Astrocyte of the cerebellum (primary cell): ENCODE data around the gene TMEM140.

ENCODE experiments used
- DNase-seq: peaks from one replicate; pipeline ENCODE4 v3.0.0-alpha.2; 2011; ENCODE audit warnings: low read depth
- H3K4me3 ChIP-seq: 2 replicates; pipeline ENCODE4 v1.5.1; 2011; ENCODE audit warnings: mild to moderate bottlenecking, low read depth, low read length, moderate library complexity
- in situ Hi-C: cut with HindIII; loops from 2 replicates; pipeline ENCODE4 v1.10.0; 2017; ENCODE audit warnings: low sequenced_read_pairs
- TF ChIP-seq, protein P1 (sequence below): IDR thresholded peaks from 2 replicates; pipeline ENCODE4 v1.5.1; 2012; ENCODE audit warnings: low read length, low read depth, moderate library complexity, mild to moderate bottlenecking; ENCODE audit errors: missing control alignments

The TMEM140 gene

DNA sequence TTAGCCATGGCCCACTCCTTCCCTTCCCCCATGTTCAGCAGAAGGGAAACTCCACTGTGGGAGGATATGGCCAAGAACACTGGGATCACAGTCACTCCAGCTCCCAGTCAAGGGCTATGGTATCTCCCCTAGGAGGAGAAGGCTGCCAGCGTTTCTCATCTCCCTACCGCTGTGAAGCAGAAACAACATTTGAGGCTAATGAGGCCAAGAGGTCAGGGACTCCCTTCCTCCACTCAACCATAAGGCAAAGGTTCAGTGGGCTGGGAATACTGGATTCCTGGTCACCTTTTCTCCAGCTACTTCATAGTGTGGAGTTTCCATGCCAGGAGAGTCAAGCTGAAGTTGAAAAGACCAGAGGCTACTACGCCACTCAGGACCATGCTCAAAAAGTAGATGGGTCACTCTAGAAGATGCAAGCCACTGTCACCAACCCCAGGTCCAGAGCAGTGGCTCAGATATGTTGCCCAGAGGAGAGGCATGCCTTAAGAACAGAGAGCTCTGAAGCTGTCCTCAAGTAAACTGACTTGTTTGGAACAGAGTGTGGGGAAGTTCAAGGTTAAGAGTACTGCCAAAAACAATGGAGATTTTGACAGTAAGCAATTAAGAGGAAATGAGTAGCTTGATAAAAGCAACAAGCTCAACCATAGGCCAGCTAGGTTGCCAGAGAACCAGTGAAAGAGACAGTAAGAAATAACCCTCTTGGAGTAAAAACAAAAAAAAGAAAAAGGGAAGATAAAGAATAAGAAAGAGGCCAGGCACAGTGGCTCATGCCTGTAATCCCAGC, 3.8 kb upstream of the TMEM140 start:
- in situ Hi-C loops, result no loop called here
- DNase-seq, result no peak
- H3K4me3 ChIP-seq, result no peak overlapping the region
- TF ChIP-seq, protein P1, sequence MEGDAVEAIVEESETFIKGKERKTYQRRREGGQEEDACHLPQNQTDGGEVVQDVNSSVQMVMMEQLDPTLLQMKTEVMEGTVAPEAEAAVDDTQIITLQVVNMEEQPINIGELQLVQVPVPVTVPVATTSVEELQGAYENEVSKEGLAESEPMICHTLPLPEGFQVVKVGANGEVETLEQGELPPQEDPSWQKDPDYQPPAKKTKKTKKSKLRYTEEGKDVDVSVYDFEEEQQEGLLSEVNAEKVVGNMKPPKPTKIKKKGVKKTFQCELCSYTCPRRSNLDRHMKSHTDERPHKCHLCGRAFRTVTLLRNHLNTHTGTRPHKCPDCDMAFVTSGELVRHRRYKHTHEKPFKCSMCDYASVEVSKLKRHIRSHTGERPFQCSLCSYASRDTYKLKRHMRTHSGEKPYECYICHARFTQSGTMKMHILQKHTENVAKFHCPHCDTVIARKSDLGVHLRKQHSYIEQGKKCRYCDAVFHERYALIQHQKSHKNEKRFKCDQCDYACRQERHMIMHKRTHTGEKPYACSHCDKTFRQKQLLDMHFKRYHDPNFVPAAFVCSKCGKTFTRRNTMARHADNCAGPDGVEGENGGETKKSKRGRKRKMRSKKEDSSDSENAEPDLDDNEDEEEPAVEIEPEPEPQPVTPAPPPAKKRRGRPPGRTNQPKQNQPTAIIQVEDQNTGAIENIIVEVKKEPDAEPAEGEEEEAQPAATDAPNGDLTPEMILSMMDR, result no peak

DNA sequence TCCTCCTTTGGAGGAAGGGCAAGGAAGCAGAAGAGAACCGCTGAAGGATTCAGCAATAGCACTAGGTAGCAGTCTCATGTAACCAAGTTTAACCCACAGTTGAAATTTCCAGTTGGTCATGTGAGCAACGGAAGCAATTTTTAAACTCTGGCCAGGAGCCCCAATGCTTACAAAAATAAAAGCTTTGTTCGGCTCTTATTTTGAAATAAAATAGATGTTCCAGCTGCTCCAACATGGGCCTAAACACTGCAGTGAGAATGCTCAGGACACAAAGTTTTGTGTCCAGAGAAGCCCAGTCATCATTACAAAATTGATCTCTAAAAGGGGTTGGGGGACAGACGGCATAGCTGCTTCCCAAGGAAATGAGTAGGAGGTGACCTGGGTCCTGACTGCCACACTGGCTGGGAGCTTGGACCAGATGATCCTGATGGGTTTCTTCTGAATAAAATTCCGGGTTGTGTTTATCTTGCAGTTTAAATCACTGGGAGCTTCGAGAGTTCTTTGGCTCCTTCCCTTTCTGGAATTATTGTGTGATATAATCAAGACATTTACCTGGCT, 452 bp upstream of the TMEM140 start:
- no peak for DNase-seq
- TF ChIP-seq, protein P1, result no peak

DNA sequence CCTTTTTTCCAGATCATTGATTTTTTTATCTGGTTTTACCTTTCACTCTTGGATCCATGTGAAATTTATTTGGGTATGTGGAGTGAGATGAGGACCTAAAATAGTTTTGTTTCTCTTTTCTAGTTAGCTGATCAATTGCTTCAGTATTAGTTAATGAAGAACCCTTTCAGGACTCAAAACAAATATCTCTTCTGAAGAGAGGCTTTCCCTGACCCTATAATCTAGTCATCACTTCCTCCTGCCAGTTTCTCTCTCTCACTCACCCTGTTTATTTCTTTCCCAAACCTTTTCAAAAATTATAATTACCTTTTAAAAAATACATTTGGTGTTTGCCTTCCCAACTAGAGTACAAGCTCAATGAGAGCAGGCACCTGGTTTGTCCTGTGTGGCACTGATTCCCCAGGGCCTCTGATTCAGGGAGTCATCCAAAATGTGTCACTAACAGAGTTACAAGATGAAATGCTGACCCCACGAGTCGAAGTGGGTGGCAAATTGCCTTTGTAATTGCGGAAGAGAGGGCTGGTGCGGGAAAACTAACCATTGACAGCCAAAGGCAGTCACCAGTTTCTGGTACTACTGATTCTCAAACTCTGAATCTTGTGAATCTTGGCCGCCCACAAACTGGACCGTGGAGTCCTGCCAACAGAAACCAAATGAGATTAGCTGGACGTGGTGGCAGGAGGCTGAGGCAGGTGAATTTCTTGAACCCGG, 2.4 kb downstream of the TMEM140 start:
- in situ Hi-C loops, result no loop called here
- H3K4me3 ChIP-seq, result no peak overlapping the region
- no peak for DNase-seq
- TF ChIP-seq, protein P1, result no peak

More for the DNA sequence above, 452 bp upstream of the TMEM140 start:
- no peak overlapping the region for H3K4me3 ChIP-seq
- in situ Hi-C loops, result no loop called here

DNA sequence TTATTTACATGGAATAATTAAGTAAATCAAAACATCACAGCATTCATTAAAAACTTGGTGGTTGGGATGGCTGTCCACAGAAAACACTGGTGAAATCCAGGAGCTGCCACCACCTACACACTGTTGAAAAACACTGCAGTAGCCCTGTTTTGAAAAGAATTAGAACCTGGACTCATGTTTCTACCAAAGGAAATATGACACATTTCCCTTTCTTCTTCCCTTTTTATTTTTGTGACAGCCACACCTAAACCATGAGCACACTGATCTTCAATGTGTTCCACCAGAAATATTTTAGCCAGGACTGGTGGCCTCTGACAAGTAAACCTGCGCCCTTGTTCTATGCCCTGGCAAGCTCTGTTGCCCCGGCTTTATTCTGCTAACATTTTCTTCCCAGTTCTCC, 3.3 kb downstream of the TMEM140 start:
- no peak for DNase-seq
- TF ChIP-seq, protein P1, result no peak
- in situ Hi-C loops, result no loop called here
- H3K4me3 ChIP-seq, result no peak overlapping the region

DNA sequence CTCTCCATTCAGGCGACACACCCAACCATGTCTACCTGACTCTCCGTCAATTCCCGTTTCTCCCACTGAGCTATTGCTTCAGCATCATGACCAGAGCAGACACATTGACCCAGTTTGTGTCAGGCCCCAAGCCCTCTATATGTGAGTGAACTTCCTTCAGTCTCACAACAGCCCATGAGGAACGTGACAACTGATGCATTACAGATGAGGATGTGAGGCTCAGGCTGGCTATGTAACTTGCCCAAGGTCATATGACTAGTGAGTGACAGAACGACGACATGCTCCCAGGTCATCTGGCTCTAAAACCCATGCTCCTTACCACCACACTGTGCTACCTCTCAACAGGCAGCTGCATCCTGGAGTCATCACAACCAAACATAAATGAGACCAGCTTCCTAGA, 3.7 kb downstream of the TMEM140 start:
- DNase-seq, result no peak
- in situ Hi-C loops, result no loop called here
- TF ChIP-seq, protein P1, result no peak
- no peak overlapping the region for H3K4me3 ChIP-seq

DNA sequence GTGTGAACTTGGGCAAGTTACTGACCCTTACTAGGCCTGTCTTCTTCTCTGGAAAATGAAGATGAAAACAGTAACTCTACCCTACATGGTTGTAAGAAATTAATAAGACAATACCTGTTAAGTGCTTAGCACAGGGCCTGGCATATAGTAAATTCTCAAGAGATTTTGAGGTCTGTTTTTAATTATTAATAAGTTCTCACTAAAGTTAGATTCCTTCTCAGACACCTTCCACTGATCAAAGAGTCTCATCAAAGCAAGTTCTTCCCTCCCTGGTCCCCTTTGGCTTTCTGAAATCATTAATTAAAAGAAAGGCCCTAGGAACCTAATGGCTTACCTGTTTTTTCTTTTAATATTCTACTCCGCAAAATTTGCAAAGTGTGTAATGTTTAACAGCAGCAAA, 4.6 kb downstream of the TMEM140 start:
- in situ Hi-C loops, result no loop called here
- TF ChIP-seq, protein P1, result no peak
- no peak overlapping the region for H3K4me3 ChIP-seq
- no peak for DNase-seq
